Prostate gland (tissue), 2 donors: Measurements from ENCODE around the gene ATXN10.

Experiments used
- POLR2A ChIP-seq: fragments of 450-650 bp; IDR thresholded peaks from one replicate; pipeline ENCODE4 v1.6.1; 2016; ENCODE audit warnings: antibody characterized with exemption, mild to moderate bottlenecking
- POLR2AphosphoS5 ChIP-seq: sonication (generic); formaldehyde crosslinking; IDR thresholded peaks from one replicate; pipeline ENCODE4 v1.6.1; 2017; ENCODE audit warnings: antibody characterized with exemption
- TF ChIP-seq, protein P1 (sequence below), 4 experiments: fragments of 200-600 bp in 2 of 4; fragments of 450-650 bp in 2 of 4; sonication (generic) in 2 of 4; IDR thresholded peaks; 1 replicate in 3 of 4; 2 replicates in 1 of 4; pipeline ENCODE4 v1.5.1; 2016 to 2019; ENCODE audit warnings: antibody characterized with exemption in 4 of 4, mild to moderate bottlenecking in 2 of 4, moderate library complexity in 2 of 4

GRCh38 chr22:45683248-45683647 lies 11.6 kb downstream of the ATXN10 start:
- TF ChIP-seq POLR2A (no peak), POLR2AphosphoS5 (no peak)
- TF ChIP-seq, protein P1, sequence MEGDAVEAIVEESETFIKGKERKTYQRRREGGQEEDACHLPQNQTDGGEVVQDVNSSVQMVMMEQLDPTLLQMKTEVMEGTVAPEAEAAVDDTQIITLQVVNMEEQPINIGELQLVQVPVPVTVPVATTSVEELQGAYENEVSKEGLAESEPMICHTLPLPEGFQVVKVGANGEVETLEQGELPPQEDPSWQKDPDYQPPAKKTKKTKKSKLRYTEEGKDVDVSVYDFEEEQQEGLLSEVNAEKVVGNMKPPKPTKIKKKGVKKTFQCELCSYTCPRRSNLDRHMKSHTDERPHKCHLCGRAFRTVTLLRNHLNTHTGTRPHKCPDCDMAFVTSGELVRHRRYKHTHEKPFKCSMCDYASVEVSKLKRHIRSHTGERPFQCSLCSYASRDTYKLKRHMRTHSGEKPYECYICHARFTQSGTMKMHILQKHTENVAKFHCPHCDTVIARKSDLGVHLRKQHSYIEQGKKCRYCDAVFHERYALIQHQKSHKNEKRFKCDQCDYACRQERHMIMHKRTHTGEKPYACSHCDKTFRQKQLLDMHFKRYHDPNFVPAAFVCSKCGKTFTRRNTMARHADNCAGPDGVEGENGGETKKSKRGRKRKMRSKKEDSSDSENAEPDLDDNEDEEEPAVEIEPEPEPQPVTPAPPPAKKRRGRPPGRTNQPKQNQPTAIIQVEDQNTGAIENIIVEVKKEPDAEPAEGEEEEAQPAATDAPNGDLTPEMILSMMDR (IDR thresholded peaks at IDR 0.05), result no peak
